Measurements from ENCODE around the gene MPND. TPM values are rescaled to one million over a fixed set of nuclear protein-coding genes. Genes with fewer than 3 reads are reported as not detected.
A peak's percentile ranks its signal among the peaks of the same experiment; 100 is the strongest.

The MPND gene
- total and polyA plus RNA-seq, 2 of the 13 experiments (the other 11 are each of a cell fraction or from before 2014, with no cell fraction given): 10.8 to 15.8 TPM

DNA sequence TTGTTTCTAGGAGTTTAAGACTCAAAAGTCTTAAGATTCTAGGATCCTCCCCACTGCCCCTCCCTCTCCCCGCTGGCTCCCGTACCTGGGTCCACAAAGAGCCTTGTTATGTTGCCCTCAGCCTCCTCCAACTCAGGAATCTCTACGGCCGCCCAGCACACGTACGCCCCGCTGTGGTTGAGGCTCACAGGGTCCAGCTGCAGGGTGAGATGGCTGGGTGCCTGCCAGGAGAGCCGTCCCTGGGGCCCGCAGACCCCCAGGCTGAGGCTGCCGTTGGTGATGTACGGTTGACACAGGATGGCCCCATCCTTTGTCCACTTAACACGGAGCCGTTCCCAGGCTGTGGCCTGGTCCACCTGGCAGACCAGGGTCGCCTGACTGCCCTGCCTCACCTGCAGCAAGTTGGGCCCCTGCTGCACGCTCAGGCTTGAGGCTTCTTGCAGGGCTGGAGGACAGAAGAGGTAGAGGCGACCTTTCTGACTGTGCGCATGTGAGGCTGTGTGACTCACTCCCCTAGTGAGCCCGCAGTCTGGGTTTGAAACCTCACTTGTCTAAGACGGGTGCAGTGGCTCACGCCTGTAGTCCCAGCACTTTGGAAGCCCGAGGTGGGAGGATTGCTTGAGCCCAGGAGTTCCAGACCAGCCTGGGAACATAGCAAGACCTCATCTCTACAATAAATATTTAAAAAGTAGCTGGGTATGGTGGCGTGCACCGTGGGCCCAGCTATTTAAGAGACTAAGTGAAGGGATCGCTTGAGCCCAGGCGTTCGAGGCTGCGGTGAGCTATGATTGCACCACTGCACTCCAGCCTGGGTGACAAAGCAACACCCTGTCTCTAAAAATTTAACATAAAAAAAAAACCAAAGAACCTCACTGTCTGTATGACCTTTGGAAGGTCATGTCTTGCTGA lies 45.2 kb upstream of the MPND start (continued):
- TF ChIP-seq EZH2 (conservative IDR thresholded peaks at IDR 0.05; ENCODE audit: low read depth, low read length) (no peak), ZSCAN25 (CRISPR knock-in tag; IDR thresholded peaks at IDR 0.05) (no peak), ADNP (CRISPR knock-in tag; IDR thresholded peaks at IDR 0.05) (no peak), ZNF12 (CRISPR knock-in tag; IDR thresholded peaks at IDR 0.05) (no peak), FOXK2 (IDR thresholded peaks at IDR 0.05) (no peak), THYN1 (CRISPR knock-in tag; IDR thresholded peaks at IDR 0.05; ENCODE audit: borderline replicate concordance, low read depth) (no peak), ZFP37 (CRISPR knock-in tag; IDR thresholded peaks at IDR 0.05; ENCODE audit: borderline replicate concordance) (no peak), SIN3B (IDR thresholded peaks at IDR 0.05; ENCODE audit: low read length) (no peak), CHD2 (IDR thresholded peaks at IDR 0.05; ENCODE audit: low read depth, low read length) (no peak), CHD4 (IDR thresholded peaks at IDR 0.05; ENCODE audit: borderline replicate concordance, low read length) (0 out of 2 replicates have a peak, but pooled peaks have one; percentile 61), ARNT (IDR thresholded peaks at IDR 0.05) (no peak), ZNF850 (CRISPR knock-in tag; conservative IDR thresholded peaks at IDR 0.05) (no peak), ZNF781 (CRISPR knock-in tag; IDR thresholded peaks at IDR 0.05; ENCODE audit: borderline replicate concordance, not compliant biosample characterization) (no peak), AHR (CRISPR knock-in tag; IDR thresholded peaks at IDR 0.05) (no peak), ZNF563 (CRISPR knock-in tag; IDR thresholded peaks at IDR 0.05) (no peak), ZNF34 (CRISPR knock-in tag; IDR thresholded peaks at IDR 0.05; ENCODE audit: borderline replicate concordance) (no peak), ZBTB3 (CRISPR knock-in tag; IDR thresholded peaks at IDR 0.05; ENCODE audit: borderline replicate concordance, low read depth) (no peak), ZNF337 (CRISPR knock-in tag; IDR thresholded peaks at IDR 0.05; ENCODE audit: borderline replicate concordance, low read depth) (no peak)
- TF ChIP-seq, protein P1, sequence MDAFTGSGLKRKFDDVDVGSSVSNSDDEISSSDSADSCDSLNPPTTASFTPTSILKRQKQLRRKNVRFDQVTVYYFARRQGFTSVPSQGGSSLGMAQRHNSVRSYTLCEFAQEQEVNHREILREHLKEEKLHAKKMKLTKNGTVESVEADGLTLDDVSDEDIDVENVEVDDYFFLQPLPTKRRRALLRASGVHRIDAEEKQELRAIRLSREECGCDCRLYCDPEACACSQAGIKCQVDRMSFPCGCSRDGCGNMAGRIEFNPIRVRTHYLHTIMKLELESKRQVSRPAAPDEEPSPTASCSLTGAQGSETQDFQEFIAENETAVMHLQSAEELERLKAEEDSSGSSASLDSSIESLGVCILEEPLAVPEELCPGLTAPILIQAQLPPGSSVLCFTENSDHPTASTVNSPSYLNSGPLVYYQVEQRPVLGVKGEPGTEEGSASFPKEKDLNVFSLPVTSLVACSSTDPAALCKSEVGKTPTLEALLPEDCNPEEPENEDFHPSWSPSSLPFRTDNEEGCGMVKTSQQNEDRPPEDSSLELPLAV (CRISPR knock-in tag; conservative IDR thresholded peaks at IDR 0.05; ENCODE audit: low read depth): no peak
- TF ChIP-seq, protein P2, sequence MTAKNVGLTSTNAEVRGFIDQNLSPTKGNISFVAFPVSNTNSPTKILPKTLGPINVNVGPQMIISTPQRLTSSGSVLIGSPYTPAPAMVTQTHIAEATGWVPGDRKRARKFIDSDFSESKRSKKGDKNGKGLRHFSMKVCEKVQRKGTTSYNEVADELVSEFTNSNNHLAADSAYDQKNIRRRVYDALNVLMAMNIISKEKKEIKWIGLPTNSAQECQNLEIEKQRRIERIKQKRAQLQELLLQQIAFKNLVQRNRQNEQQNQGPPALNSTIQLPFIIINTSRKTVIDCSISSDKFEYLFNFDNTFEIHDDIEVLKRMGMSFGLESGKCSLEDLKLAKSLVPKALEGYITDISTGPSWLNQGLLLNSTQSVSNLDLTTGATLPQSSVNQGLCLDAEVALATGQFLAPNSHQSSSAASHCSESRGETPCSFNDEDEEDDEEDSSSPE (CRISPR knock-in tag; IDR thresholded peaks at IDR 0.05): no peak
- TF ChIP-seq, protein P3, sequence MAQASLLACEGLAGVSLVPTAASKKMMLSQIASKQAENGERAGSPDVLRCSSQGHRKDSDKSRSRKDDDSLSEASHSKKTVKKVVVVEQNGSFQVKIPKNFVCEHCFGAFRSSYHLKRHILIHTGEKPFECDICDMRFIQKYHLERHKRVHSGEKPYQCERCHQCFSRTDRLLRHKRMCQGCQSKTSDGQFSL (CRISPR knock-in tag; IDR thresholded peaks at IDR 0.05): no peak
- TF ChIP-seq, protein P4, sequence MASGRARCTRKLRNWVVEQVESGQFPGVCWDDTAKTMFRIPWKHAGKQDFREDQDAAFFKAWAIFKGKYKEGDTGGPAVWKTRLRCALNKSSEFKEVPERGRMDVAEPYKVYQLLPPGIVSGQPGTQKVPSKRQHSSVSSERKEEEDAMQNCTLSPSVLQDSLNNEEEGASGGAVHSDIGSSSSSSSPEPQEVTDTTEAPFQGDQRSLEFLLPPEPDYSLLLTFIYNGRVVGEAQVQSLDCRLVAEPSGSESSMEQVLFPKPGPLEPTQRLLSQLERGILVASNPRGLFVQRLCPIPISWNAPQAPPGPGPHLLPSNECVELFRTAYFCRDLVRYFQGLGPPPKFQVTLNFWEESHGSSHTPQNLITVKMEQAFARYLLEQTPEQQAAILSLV (CRISPR knock-in tag; IDR thresholded peaks at IDR 0.05; ENCODE audit: borderline replicate concordance): no peak
- TF ChIP-seq, protein P5, sequence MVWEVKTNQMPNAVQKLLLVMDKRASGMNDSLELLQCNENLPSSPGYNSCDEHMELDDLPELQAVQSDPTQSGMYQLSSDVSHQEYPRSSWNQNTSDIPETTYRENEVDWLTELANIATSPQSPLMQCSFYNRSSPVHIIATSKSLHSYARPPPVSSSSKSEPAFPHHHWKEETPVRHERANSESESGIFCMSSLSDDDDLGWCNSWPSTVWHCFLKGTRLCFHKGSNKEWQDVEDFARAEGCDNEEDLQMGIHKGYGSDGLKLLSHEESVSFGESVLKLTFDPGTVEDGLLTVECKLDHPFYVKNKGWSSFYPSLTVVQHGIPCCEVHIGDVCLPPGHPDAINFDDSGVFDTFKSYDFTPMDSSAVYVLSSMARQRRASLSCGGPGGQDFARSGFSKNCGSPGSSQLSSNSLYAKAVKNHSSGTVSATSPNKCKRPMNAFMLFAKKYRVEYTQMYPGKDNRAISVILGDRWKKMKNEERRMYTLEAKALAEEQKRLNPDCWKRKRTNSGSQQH (CRISPR knock-in tag; IDR thresholded peaks at IDR 0.05; ENCODE audit: low read depth): no peak

Data from HepG2 (cell line).